ENCODE measurements around the gene LAMB1. TPM values are rescaled to one million over a fixed set of nuclear protein-coding genes. Genes with fewer than 3 reads are reported as not detected.

LAMB1 gene
- total RNA-seq, 2 donors from 2014 or later: 91.6 to 96.7 TPM

DNA sequence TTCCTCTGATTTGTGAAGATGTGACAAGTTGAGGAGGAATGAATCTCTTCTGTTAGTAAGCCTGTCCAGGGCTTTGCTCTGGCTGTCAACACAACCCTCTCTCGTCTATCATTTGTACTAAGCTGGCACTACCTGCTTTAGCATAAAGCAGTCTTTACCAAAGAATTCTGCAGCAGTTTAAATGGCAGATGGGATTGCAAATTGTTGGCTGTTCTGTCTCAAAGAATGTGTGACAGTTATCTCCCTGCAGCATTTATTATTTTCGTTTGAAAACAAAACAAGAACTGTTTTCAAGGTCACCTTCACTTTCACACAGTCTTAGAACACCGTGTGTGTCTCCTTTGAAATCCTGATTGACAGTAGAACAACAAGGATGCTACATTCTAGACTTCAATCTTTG lies 4.8 kb upstream of the LAMB1 start:
- TF ChIP-seq, protein P1, sequence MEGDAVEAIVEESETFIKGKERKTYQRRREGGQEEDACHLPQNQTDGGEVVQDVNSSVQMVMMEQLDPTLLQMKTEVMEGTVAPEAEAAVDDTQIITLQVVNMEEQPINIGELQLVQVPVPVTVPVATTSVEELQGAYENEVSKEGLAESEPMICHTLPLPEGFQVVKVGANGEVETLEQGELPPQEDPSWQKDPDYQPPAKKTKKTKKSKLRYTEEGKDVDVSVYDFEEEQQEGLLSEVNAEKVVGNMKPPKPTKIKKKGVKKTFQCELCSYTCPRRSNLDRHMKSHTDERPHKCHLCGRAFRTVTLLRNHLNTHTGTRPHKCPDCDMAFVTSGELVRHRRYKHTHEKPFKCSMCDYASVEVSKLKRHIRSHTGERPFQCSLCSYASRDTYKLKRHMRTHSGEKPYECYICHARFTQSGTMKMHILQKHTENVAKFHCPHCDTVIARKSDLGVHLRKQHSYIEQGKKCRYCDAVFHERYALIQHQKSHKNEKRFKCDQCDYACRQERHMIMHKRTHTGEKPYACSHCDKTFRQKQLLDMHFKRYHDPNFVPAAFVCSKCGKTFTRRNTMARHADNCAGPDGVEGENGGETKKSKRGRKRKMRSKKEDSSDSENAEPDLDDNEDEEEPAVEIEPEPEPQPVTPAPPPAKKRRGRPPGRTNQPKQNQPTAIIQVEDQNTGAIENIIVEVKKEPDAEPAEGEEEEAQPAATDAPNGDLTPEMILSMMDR (IDR thresholded peaks at IDR 0.05): no peak
- Histone ChIP-seq H3K9ac (ENCODE audit: low read depth in 2 of 2, low read length in 2 of 2) (no peak overlapping the region), H3K27ac (no peak overlapping the region), H3K4me1 (peaks cover 5% of the 10 kb centered on the region), H3K4me3 (no peak overlapping the region), H3K27me3 (no peaks in the 10 kb centered on the region), H3K36me3 (no peaks in the 10 kb centered on the region), H3K9me3 (no peaks in the 10 kb centered on the region)
- DNase-seq: no peak
- intact Hi-C loops (cut with DNase I): no loop called here

DNA sequence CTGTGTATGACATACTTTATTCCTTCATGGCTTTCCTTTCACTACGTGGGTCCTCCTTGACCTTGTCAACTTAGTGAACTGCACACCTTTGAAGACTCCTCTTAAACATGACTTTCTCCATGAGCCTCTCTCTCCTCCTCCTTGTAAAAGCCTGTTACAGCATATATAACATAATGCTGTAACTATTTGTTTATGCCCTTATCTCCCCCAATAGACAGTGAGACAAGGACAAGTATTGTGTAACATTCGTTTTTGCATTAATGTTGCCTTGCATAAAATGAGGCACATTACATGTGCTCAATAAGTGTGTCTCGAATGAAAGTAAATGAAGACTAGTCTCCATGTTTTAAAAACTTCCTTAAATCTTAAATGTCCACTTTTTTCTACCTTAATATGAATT lies 4.3 kb upstream of the LAMB1 start:
- intact Hi-C loops (cut with DNase I): no loop called here
- TF ChIP-seq, protein P1 (IDR thresholded peaks at IDR 0.05): no peak
- H3K36me3 ChIP-seq: no peaks in the 10 kb centered on the region
- peaks cover 4% of the 10 kb centered on the region for H3K4me1 ChIP-seq
- no peaks in the 10 kb centered on the region for H3K9me3 ChIP-seq
- H3K27me3 ChIP-seq: no peaks in the 10 kb centered on the region
- no peak for DNase-seq
- no peak overlapping the region for H3K27ac ChIP-seq
- no peak overlapping the region for H3K4me3 ChIP-seq
- no peak overlapping the region for H3K9ac ChIP-seq (ENCODE audit: low read depth in 2 of 2, low read length in 2 of 2)

DNA sequence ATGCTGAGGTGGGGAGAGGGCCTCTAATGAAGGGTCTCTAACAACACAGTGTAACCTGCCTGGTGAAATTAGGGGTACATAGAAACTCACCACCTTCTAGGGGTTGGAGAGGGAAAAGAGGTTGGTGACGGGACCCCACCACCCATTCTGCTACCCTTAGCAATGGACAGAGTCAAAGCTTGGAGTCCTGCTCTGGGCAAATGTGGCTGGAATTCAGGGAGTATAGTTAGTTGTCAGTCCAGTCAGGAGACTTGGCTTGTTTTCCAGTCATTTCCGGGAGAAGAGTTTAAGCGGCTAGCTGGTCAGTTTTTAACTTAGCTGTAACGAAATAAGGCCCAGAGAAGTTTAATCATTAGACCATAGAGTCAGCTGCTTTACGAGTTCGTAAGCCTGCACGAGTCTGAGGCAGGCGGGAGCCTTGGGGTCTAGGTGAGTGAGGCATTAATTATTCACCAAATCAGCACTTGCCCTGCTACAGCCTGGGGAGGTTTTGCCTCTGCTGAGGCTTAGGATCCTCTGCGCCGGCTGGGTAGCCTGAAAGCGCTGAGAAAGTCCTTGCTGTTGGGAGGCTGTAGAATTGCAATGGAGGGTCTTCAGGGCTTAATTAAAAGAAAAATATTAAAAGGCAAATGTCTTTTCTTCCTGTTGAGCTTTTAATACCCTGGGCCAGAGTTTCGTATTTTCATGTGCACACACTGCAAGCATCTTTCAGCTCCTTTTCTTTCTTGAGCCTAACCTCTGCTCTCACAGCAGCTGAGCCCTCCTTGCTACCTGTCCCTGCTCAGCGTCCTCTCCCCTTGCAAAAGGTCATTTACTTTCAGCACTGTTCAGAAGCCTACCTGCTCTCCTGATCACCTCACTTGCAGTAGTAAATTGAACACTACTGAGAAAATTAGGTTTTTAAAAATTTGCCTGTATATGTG lies 1.5 kb upstream of the LAMB1 start:
- intact Hi-C loops (cut with DNase I): no loop called here
- TF ChIP-seq, protein P1 (IDR thresholded peaks at IDR 0.05): no peak
- Histone ChIP-seq H3K9me3 (no peaks in the 10 kb centered on the region), H3K36me3 (no peaks in the 10 kb centered on the region), H3K4me3 (no peak overlapping the region), H3K27me3 (no peaks in the 10 kb centered on the region), H3K27ac (peak overlapping the region; percentile 45), H3K4me1 (peaks cover 4% of the 10 kb centered on the region), H3K9ac (ENCODE audit: low read depth in 2 of 2, low read length in 2 of 2) (peak overlapping the region in 1 of 2 donors; percentile 62)
- DNase-seq: peak; percentile 59

DNA sequence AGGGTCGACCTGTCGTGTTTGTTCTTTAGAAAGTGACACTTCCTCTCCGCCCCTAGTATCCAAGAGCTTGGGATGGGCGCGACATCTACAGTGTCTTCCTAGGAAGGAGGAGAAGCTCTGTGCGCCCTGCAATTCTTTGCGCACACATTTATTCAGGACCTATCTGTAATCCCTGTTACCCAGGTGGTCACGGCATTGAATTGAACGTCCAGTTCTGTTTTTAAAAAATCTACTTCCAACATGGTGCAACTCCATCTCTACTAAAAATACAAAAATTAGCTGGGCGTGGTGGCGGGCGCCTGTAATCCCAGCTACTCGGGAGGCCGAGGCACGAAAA lies 606 bp upstream of the LAMB1 start:
- Histone ChIP-seq H3K27me3 (no peaks in the 10 kb centered on the region), H3K4me3 (peak overlapping the region; percentile 71), H3K9me3 (no peaks in the 10 kb centered on the region), H3K9ac (ENCODE audit: low read depth in 2 of 2, low read length in 2 of 2) (peak overlapping the region in 1 of 2 donors; percentile 86), H3K4me1 (peaks cover 4% of the 10 kb centered on the region), H3K36me3 (no peaks in the 10 kb centered on the region), H3K27ac (peak overlapping the region; percentile 86)
- intact Hi-C loops (cut with DNase I): no loop called here
- TF ChIP-seq, protein P1 (IDR thresholded peaks at IDR 0.05): no peak
- DNase-seq: no peak

DNA sequence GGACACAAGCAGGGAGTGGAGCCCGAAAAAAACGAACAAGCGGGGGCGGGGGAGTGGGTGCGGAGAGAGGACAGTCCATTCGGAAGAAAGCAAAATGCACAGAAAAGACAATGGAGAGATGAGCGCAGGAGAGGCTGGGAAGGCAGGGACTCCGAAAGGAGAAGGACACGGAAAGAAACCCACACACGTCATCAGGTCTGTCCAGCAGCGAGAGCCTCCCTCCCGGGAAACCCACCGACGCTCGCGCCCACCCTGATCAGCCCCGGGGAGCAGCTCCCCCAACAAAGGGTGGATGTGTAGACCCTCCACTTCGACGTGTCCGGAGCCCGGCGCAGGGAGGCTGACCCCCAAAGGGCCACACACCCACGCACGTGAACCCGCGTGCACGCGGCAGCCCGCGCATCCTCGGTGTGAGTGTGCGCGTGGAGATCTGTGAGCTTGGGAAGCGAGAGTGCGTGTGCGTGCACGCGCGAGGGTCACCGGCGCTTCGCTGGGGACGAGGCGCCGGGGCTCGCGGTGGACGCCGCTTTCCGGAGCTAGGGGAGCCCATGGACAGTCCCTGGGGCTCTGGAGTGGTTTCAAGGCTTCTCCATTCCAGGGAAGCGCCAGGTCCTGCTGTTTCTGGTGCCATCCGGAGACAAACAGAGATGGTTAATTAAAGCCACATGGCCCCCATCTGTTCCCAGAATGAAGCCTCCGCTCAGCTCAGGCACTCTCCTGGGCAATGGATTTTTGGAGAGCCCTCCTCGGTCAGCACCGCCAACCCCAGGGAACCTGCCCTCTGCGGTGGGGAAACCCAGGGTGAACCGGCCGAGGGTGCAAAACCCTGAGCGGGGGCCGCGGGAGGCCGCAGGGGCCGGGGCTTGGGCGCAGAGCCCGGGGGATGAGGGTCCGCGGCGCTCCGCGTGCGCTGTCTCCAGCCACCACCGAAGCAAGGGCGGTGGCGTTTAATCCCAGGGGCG lies 916 bp downstream of the LAMB1 start:
- peak overlapping the region; percentile 71 for H3K4me3 ChIP-seq
- peak overlapping the region; percentile 72 to 86 for H3K9ac ChIP-seq (ENCODE audit: low read depth in 2 of 2, low read length in 2 of 2)
- H3K9me3 ChIP-seq: no peaks in the 10 kb centered on the region
- H3K36me3 ChIP-seq: no peaks in the 10 kb centered on the region
- intact Hi-C loops (cut with DNase I): no loop called here
- peak overlapping the region; percentile 86 for H3K27ac ChIP-seq
- H3K4me1 ChIP-seq: peaks cover 10% of the 10 kb centered on the region
- H3K27me3 ChIP-seq: no peaks in the 10 kb centered on the region
- DNase-seq: no peak
- TF ChIP-seq, protein P1 (IDR thresholded peaks at IDR 0.05): no peak
